Colon (tissue), 2 donors: ENCODE results near the gene SLC2A4RG.
"Not testable (repeated sequence)": the region's sequence is repeated elsewhere in the genome, so short reads cannot be mapped to it uniquely, and the experiment has no call there.

Experiments
- FAIRE-seq: peaks from 2 replicates; lab custom pipeline; 2012; peaks lifted over from hg19 to GRCh38; lab: Jason Lieb, UNC
- donor health status: control.
- donor health status: control.

SLC2A4RG gene

GRCh38 chr20:63714858-63715257, 24.7 kb upstream of the SLC2A4RG start:
- FAIRE-seq = no peak

GRCh38 chr20:63718996-63719395, 20.6 kb upstream of the SLC2A4RG start:
- no peak for FAIRE-seq

GRCh38 chr20:63722967-63723622, 16.5 kb upstream of the SLC2A4RG start:
- FAIRE-seq = not testable (repeated sequence)

GRCh38 chr20:63730189-63730733, 9.3 kb upstream of the SLC2A4RG start:
- FAIRE-seq = not testable (repeated sequence)

GRCh38 chr20:63731410-63731809, 8.2 kb upstream of the SLC2A4RG start:
- FAIRE-seq = no peak

DNA sequence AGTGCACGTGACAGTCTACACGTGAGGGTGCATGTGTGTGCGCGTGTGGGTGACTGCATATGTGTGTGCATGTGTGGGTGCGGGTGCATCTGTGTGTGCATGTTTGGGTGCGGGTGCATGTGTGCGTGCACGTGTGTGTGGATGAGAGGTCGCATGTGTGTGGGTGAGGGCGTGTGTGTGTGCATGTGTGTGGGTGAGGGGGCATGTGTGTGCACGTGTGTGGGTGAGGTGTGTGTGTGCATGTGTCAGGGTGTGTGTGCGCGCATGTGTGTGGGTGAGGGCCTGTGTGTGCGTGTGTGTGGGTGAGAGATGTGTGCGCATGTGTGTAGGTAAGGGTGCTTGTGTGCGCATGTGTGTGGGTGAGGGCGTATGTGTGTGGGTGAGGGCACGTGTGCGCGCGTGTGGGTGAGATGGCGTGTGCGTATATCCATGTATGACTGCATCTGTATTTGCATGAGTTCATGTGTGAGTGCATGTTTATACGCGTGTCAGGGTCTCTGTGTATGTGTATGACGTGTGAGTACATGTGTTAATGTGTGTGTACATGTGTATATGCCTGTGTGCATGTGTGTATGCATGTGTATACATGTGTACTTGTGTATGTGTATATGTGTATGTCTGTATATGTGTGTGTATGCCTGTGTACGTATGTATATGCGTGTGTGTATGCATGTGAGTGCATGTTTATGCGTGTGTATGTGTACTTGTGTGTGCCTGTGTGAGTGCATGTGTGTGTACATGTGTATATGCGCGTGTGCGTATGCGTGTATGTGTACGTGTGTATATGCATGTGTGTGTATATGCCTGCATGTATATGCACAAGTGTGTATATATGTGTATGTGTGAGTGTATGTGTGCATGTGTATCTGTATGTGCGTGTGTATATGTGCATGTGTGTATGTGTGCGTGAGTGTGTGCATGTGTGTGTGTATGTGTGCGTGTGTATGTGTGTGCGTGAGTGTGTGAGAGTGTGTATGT, 7.2 kb upstream of the SLC2A4RG start:
- no peak for FAIRE-seq

- FAIRE-seq = no peak
Observed at GRCh38 chr20:63733117-63733516, 6.5 kb upstream of the SLC2A4RG start.

- no peak for FAIRE-seq
Observed at GRCh38 chr20:63733579-63734081, 5.9 kb upstream of the SLC2A4RG start.

DNA sequence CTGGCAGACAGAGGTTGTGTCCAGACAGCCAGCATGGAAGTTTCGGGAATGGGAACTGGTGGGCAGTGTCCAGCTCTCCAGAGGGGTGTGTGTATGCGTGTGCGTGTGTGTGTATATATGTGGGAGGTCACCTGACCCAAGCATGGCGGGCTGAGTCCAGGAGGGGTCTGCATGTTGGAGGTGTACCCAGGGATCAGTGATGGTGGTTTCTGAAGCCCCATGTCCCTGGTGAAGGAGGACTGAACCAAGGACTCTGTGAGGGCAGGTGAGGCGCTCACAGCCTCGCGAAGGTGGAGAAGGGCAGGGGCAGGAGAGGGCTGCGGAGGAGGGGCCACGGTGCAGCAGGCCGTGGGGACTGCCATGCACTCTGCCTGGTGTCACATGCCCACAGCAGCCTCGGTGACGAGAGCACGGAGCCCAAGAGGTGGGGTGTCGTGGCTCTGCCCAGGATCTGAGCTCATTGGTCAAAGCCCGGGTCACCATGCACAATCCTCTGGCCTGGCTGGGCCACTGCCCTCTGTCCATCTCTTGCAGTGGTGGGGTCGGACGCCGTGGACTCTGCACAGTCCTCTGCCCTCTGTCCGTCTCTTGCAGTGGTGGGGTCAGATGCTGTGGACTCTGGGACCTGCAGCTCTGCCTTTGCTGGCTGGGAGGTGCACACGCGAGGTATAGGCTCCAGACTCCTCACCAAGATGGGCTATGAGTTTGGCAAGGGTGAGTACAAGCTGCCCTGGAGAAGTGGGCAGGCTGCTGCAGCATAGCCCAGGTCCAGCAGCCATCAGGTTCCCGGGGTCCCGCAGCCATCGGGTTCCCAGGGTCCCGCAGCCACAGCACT, 5.2 kb upstream of the SLC2A4RG start:
- no peak for FAIRE-seq

DNA sequence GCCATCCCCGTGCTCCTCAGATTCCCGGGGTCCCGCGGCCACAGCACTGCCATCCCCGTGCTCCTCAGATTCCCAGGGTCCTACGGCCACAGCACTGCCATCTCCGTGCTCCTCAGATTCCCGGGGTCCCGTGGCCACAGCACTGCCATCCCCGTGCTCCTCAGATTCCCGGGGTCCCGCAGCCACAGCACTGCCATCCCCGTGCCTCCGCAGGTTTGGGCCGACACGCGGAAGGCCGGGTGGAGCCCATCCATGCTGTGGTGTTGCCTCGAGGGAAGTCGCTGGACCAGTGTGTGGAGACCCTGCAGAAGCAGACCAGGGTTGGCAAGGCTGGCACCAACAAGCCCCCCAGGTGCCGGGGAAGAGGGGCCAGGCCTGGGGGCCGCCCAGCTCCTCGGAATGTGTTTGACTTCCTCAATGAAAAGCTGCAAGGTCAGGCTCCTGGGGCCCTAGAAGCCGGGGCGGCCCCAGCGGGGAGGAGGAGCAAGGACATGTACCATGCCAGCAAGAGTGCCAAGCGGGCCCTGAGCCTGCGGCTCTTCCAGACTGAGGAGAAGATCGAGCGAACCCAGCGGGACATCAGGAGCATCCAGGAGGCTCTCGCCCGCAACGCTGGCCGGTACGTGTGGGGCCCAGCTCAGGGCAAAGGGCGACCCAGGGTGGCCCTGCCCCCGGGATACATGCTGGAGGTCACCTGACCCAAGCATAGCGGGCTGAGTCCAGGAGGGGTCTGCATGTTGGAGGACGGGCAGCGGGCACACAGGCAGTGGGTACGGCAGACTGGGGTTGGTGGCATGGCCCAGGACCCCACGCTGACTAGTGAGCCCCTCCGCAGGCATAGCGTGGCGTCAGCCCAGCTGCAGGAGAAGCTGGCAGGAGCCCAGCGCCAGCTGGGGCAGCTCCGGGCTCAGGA, 4.4 kb upstream of the SLC2A4RG start:
- FAIRE-seq = no peak

- FAIRE-seq = no peak
Observed at GRCh38 chr20:63735859-63736718, 3.5 kb upstream of the SLC2A4RG start, which contains the start of gene LIME1. Gene LIME1 (plus strand): TSS chr20:63736664. CDS start chr20:63737550, 886 bp downstream.

DNA sequence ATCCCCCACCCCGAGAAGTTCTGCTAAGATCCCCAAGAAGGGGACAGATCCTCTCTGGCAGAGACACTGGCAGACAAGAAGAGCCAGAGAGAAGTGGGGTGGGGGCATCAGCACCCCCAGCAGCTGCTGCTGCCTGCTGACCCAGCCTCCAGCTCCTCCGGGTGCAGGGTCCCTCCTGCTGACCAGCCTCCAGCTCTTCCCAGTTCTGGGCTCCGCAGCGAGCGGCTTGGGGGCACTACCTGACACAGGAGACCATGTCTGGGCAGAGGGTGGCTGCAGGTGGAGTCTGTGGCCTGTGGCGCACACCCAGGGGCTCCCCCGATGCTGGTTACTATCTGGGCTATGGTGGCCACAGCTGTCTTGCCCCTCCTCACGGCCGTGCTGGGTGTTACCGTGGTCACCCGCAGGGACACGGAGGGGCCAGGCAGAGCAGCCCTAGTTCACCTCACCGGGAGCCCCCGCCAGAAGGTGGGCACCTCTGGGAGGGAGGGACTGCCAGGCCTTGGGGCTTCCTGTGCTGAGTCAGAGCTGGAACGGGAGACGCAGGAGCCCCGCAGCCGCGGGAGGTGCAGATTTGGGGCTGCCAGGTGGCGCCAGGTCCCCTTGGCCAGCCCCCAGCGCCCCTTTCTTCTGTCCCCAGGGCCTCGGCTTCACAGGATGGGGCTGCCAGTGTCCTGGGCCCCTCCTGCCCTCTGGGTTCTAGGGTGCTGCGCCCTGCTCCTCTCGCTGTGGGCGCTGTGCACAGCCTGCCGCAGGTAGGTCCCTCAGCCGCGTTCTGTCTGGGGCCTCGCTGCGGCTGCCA, 2.5 kb upstream of the SLC2A4RG start:
- no peak for FAIRE-seq

GRCh38 chr20:63737695-63737944, 2.0 kb upstream of the SLC2A4RG start:
- FAIRE-seq = no peak

DNA sequence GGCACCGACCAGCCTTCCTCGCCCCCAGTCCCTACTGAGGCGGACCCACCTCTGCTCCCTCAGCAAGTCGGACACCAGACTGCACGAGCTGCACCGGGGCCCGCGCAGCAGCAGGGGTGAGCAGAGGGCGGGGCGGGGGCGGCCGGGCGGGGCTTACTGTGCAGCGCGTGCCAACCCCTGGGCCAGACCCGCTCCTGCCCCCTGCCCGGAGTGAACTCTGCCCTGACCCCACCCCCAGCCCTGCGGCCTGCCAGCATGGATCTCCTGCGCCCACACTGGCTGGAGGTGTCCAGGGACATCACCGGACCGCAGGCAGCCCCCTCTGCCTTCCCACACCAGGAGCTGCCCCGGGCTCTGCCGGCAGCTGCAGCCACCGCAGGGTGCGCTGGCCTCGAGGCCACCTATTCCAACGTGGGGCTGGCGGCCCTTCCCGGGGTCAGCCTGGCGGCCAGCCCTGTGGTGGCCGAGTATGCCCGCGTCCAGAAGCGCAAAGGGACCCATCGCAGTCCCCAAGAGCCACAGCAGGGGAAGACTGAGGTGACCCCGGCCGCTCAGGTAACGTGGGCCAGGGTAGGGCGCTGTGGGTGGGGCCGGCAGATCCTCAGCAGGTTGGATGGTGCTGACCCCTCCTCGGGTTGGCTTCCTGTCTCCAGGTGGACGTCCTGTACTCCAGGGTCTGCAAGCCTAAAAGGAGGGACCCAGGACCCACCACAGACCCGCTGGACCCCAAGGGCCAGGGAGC, 1.5 kb upstream of the SLC2A4RG start:
- FAIRE-seq = no peak

- FAIRE-seq = no peak
Observed at GRCh38 chr20:63738687-63739129, 868 bp upstream of the SLC2A4RG start.

GRCh38 chr20:63740070-63740626, 572 bp downstream of the SLC2A4RG start:
- no peak for FAIRE-seq

DNA sequence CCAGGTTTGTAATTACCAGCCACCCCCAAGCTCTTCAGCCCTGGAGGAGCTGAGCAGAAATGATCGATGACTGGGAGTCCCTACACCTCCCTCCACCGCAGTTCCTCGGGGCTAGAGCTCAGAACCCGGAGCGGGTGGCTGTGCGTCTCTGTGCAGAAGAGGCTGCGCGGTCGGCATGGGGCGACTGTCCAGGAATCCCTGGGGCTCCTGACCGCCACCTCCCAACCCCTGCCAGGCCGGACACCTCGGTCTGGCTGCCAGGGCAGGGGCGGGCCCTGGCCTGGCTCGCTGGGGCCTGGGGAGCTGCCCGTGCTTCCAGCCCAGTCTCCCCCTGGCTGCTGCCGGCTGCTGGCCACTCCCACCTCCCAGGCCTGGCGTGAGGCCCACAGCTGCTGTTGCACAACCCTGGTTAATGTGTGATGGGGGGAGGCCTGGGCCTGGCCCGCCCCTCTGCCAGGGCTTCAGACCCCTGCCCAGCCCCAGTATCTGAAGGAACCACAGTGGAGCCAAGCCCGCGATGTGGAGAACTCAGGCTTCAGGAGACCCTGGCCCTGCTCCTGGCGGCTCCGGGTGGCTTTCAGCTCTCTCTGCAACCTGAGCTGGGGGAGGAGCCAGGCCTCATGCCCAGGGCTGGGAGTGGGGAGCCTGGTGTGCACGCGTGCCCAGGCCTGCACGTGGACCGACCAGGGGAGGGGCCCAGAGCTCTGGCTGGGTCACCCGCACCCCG, 1.2 kb downstream of the SLC2A4RG start:
- FAIRE-seq = no peak

GRCh38 chr20:63741354-63741675, 1.7 kb downstream of the SLC2A4RG start:
- no peak for FAIRE-seq
